ENCODE measurements around the gene GJC2. TPM values are rescaled to one million over a fixed set of nuclear protein-coding genes. Genes with fewer than 3 reads are reported as not detected.

Gene GJC2
- total and polyA plus RNA-seq, 2 donors (not counting 3 experiments of a cell fraction or from before 2014, with no cell fraction given) = 0.58 to 1.2 TPM

DNA sequence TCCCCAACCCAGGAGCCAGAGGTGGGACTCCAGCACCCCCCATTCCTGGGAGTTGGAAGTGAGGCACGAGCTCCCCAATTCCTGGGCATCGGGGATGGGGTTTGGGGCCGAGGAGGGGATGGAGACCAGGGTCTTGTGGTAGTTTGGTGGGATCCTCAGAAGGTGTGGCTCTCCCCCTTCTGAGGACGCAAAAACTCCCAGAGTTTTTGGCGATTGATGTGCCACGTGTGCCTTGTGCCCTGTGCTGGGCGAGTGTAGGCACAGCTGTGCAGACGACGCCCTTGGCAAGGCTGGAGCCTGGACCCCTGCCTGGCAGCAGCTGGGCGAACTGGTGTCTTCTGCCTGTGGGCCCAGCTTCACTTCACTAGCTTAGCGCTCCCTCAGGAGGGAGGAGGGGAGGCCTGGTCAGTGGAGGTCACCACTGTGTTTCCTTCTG lies 7.0 kb upstream of the GJC2 start:
- FAIRE-seq = no peak
- DNase-seq (ENCODE audit: low read depth, low spot score) = no peak
- Histone ChIP-seq H3K4me2 (ENCODE audit: insufficient read depth, low read length) (no peak overlapping the region), H3K9me1 (replicated peaks; ENCODE audit: control insufficient read depth, extremely low read depth, insufficient read depth, low read length) (no peaks in the 10 kb centered on the region), H3K27ac (ENCODE audit: insufficient read depth, low read depth, low read length) (no peak overlapping the region), H2AFZ (ENCODE audit: low read depth, low read length) (no peak overlapping the region), H3K9me3 (replicated peaks; ENCODE audit: control insufficient read depth, insufficient read depth, low read length) (no peaks in the 10 kb centered on the region), H3K27me3 (ENCODE audit: control insufficient read depth in 2 of 2, insufficient read depth in 2 of 2, low read length in 2 of 2) (no peaks in the 10 kb centered on the region), H3K4me3 (replicated peaks in 1 of 3; ENCODE audit: insufficient read depth in 1 of 3, low read depth in 1 of 3, low read length in 3 of 3) (no peak overlapping the region), H3K4me1 (ENCODE audit: control insufficient read depth, extremely low read depth, insufficient read depth, low read length) (peaks cover 18% of the 10 kb centered on the region), H3K79me2 (ENCODE audit: control insufficient read depth, insufficient read depth, low read length) (peaks cover 68% of the 10 kb centered on the region), H4K20me1 (replicated peaks; ENCODE audit: control insufficient read depth, extremely low read depth, insufficient read depth, low read length) (no peaks in the 10 kb centered on the region), H3K9ac (replicated peaks; ENCODE audit: extremely low read depth, insufficient read depth, low read length) (no peak overlapping the region), H3K36me3 (ENCODE audit: control insufficient read depth in 2 of 2, extremely low read depth in 1 of 2, insufficient read depth in 2 of 2, low read length in 2 of 2) (peaks cover 0 to 16% of the 10 kb centered on the region in 2 experiments)
- intact Hi-C loops (cut with micrococcal nuclease) (no loop called here), dilution Hi-C loops (cut with MboI; ENCODE audit: extremely low pct_ligation_motif_present, low sequenced_read_pairs) (no loop called here)
- ChIA-PET CTCF (interaction anchor here (0.9 to 3.5 kb wide), 2 partner anchors 12 to 23 kb away, joined by 5 to 12 read pairs; partner anchors contain the start of gene IBA57), POLR2A (interaction anchor here (0.7 to 1.7 kb wide), 2 partner anchors 22 to 24 kb away, joined by 3 to 4 read pairs; partner anchors contain the start of gene IBA57)
- BruUV-seq (replicated peaks) = no TSS peak
- TF ChIP-seq EZH2 (IDR thresholded peaks at IDR 0.05; ENCODE audit: borderline replicate concordance, low read depth, low read length, severe bottlenecking) (no peak), POLR2AphosphoS5 (IDR thresholded peaks at IDR 0.05; ENCODE audit: insufficient read depth, low read depth, low read length) (no peak), JUN (IDR thresholded peaks at IDR 0.05; ENCODE audit: borderline replicate concordance, insufficient read depth, insufficient read length, low read depth) (no peak), POLR2A (IDR thresholded peaks at IDR 0.05; ENCODE audit: low read depth, low read length) (no peak), GATA2 (IDR thresholded peaks at IDR 0.05; ENCODE audit: insufficient read depth, insufficient read length, low read depth, low read length) (no peak), FOS (IDR thresholded peaks at IDR 0.05; ENCODE audit: borderline replicate concordance, insufficient read depth, low read length) (no peak), MYC (IDR thresholded peaks at IDR 0.05; ENCODE audit: low read depth, low read length) (no peak)
- TF ChIP-seq, protein P1, sequence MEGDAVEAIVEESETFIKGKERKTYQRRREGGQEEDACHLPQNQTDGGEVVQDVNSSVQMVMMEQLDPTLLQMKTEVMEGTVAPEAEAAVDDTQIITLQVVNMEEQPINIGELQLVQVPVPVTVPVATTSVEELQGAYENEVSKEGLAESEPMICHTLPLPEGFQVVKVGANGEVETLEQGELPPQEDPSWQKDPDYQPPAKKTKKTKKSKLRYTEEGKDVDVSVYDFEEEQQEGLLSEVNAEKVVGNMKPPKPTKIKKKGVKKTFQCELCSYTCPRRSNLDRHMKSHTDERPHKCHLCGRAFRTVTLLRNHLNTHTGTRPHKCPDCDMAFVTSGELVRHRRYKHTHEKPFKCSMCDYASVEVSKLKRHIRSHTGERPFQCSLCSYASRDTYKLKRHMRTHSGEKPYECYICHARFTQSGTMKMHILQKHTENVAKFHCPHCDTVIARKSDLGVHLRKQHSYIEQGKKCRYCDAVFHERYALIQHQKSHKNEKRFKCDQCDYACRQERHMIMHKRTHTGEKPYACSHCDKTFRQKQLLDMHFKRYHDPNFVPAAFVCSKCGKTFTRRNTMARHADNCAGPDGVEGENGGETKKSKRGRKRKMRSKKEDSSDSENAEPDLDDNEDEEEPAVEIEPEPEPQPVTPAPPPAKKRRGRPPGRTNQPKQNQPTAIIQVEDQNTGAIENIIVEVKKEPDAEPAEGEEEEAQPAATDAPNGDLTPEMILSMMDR (IDR thresholded peaks at IDR 0.05; ENCODE audit: extremely low read depth in 1 of 2, insufficient read depth in 1 of 2, low read depth in 1 of 2, low read length in 2 of 2) = no peak
- TF ChIP-seq, protein P2, sequence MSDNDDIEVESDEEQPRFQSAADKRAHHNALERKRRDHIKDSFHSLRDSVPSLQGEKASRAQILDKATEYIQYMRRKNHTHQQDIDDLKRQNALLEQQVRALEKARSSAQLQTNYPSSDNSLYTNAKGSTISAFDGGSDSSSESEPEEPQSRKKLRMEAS (IDR thresholded peaks at IDR 0.05; ENCODE audit: insufficient read depth, insufficient read length) = no peak

All from endothelial cell of umbilical vein (primary cell).